ENCODE measurements around the gene ATP5IF1.

ATP5IF1 gene

GRCh38 chr1:28267633-28268032 is 31.7 kb downstream of the ATP5IF1 start:
- no peak for DNase-seq

- DNase-seq = no peak
Measured at GRCh38 chr1:28269529-28269928, 33.6 kb downstream of the ATP5IF1 start.

- DNase-seq = no peak
Measured at GRCh38 chr1:28272215-28272852, 36.4 kb downstream of the ATP5IF1 start.

- no peak for DNase-seq
Measured at GRCh38 chr1:28273216-28273860, 37.4 kb downstream of the ATP5IF1 start.

- no peak for DNase-seq
Measured at GRCh38 chr1:28278763-28279162, 42.8 kb downstream of the ATP5IF1 start.

- DNase-seq = no peak
Measured at GRCh38 chr1:28279721-28280120, 43.8 kb downstream of the ATP5IF1 start.

- DNase-seq = no peak
Measured at GRCh38 chr1:28280501-28280900, 44.6 kb downstream of the ATP5IF1 start.

GRCh38 chr1:28280977-28281381 is 45.1 kb downstream of the ATP5IF1 start:
- no peak for DNase-seq

- DNase-seq = no peak
Measured at GRCh38 chr1:28281608-28282425, 45.9 kb downstream of the ATP5IF1 start.

- no peak for DNase-seq
Measured at GRCh38 chr1:28282426-28283407, 46.8 kb downstream of the ATP5IF1 start.

GRCh38 chr1:28286111-28286510 is 50.2 kb downstream of the ATP5IF1 start:
- no peak for DNase-seq
